ENCODE results near the gene ATP13A2. TPM values are rescaled to one million over a fixed set of nuclear protein-coding genes. Genes with fewer than 3 reads are reported as not detected.
"Not testable (repeated sequence)": the region's sequence is repeated elsewhere in the genome, so short reads cannot be mapped to it uniquely, and the experiment has no call there.

ATP13A2 gene
- total and polyA plus RNA-seq, 7 donors = 13.9 to 30.6 (median 22.6) TPM

GRCh38 chr1:16956775-16957174 is 55.0 kb downstream of the ATP13A2 start:
- no peak for TF ChIP-seq CTCF (IDR thresholded peaks at IDR 0.05)
- no peak overlapping the region for H3K4me3 ChIP-seq
- 91 to 96% (median 93%) methylated on average over 8 of the region's 8 CpGs for WGBS, 3 donors
- H3K9me3 ChIP-seq = no peaks in the 10 kb centered on the region
- H3K4me1 ChIP-seq = peaks cover 5% of the 10 kb centered on the region
- ATAC-seq (no peak), DNase-seq (no peak)
- H3K27ac ChIP-seq = no peak overlapping the region
- peaks cover 0 to 34% of the 10 kb centered on the region in 2 donors for H3K36me3 ChIP-seq (ENCODE audit: insufficient read depth in 1 of 2, low read depth in 1 of 2)
- H3K27me3 ChIP-seq (ENCODE audit: insufficient read depth in 3 of 3, low read length in 2 of 3) = no peaks in the 10 kb centered on the region
- intact Hi-C loops (cut with DNase I) = loop anchor here in 1 of 2 donors (10.0 kb wide), 1 partner anchor 278 kb away; no protein-coding TSS in a partner anchor

GRCh38 chr1:16955186-16955585 is 56.5 kb downstream of the ATP13A2 start:
- intact Hi-C loops (cut with DNase I) = loop anchor here in 1 of 2 donors (10.0 kb wide), 1 partner anchor 280 kb away; no protein-coding TSS in a partner anchor
- peaks cover 0 to 34% of the 10 kb centered on the region in 2 donors for H3K36me3 ChIP-seq (ENCODE audit: insufficient read depth in 1 of 2, low read depth in 1 of 2)
- no peaks in the 10 kb centered on the region for H3K9me3 ChIP-seq
- no peak for TF ChIP-seq CTCF (IDR thresholded peaks at IDR 0.05)
- DNase-seq (no peak), ATAC-seq (no peak)
- WGBS, 3 donors = 94 to 96% (median 96%) methylated on average over 20 to 25 of the region's 25 CpGs
- no peak overlapping the region for H3K4me3 ChIP-seq
- H3K4me1 ChIP-seq = peaks cover under 1% of the 10 kb centered on the region
- no peaks in the 10 kb centered on the region for H3K27me3 ChIP-seq (ENCODE audit: insufficient read depth in 3 of 3, low read length in 2 of 3)
- no peak overlapping the region for H3K27ac ChIP-seq

DNA sequence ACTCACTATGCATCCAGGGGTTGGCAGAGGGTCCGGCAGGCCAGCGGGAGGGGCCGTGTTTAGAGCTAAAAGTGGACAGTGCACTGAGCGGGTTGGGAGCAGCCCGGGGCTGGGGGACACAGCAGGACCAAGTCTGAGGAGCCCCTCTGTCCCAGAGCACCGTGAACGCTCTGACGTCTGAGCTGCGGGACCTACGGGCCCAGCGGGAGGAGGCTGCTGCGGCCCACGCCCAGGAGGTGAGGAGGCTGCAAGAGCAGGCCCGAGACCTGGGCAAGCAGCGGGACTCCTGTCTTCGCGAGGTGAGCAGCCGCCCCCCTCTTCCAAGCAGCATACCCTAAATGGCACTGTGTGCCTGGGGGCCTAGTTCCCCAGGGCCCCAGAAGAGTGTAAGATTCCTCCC is 57.1 kb downstream of the ATP13A2 start:
- Histone ChIP-seq H3K27me3 (ENCODE audit: insufficient read depth in 3 of 3, low read length in 2 of 3) (no peaks in the 10 kb centered on the region), H3K4me1 (no peaks in the 10 kb centered on the region), H3K36me3 (ENCODE audit: insufficient read depth in 1 of 2, low read depth in 1 of 2) (peaks cover 0 to 34% of the 10 kb centered on the region in 2 donors), H3K4me3 (no peak overlapping the region), H3K27ac (no peak overlapping the region), H3K9me3 (no peaks in the 10 kb centered on the region)
- ATAC-seq (no peak), DNase-seq (no peak)
- 95 to 96% (median 96%) methylated on average over 17 to 18 of the region's 18 CpGs for WGBS, 3 donors
- intact Hi-C loops (cut with DNase I) = loop anchor here in 1 of 2 donors (10.0 kb wide), 1 partner anchor 280 kb away; no protein-coding TSS in a partner anchor
- no peak for TF ChIP-seq CTCF (IDR thresholded peaks at IDR 0.05)

DNA sequence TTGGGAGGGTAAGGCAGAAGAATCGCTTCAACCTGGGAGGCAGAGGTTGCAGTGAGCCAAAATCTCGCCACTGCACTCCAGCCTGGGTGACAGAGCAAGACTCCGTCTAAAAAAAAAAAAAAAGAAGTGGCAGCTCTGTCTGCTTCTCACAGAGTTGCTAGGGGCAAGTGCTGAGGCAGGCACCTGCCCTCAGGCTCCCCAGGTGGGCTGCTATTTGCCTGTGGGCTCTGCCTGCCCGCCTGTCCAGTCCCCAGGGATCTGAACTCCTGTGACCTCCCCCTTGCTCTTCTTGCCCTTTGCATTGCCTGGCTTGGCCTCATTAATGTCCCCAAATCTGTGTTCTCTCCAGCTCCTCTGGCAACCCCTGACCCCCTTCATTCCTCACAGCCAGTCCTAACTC is 59.4 kb downstream of the ATP13A2 start:
- H3K27me3 ChIP-seq (ENCODE audit: insufficient read depth in 3 of 3, low read length in 2 of 3); H3K4me1 ChIP-seq; DNase-seq; H3K9me3 ChIP-seq; H3K4me3 ChIP-seq; ATAC-seq; H3K27ac ChIP-seq: not testable (repeated sequence)
- intact Hi-C loops (cut with DNase I) = loop anchor here in 1 of 2 donors (10.0 kb wide), 1 partner anchor 282 kb away; no protein-coding TSS in a partner anchor
- WGBS, 3 donors = 81 to 100% (median 92%) methylated on average over 4 of the region's 4 CpGs
- H3K36me3 ChIP-seq (ENCODE audit: insufficient read depth in 1 of 2, low read depth in 1 of 2) = peaks cover 0 to 41% of the 10 kb centered on the region in 2 donors

GRCh38 chr1:16949026-16949425 is 62.7 kb downstream of the ATP13A2 start:
- not testable (repeated sequence) for H3K27me3 ChIP-seq (ENCODE audit: insufficient read depth in 3 of 3, low read length in 2 of 3); H3K9me3 ChIP-seq; DNase-seq; H3K4me1 ChIP-seq; H3K4me3 ChIP-seq; ATAC-seq; H3K27ac ChIP-seq
- 46 to 55% (median 50%) methylated on average over 7 of the region's 7 CpGs for WGBS, 3 donors
- peaks cover 2 to 17% of the 10 kb centered on the region in 2 donors for H3K36me3 ChIP-seq (ENCODE audit: insufficient read depth in 1 of 2, low read depth in 1 of 2)
- intact Hi-C loops (cut with DNase I) = loop anchor here in 1 of 2 donors (2.0 kb wide), 1 partner anchor 26 kb away; no protein-coding TSS in a partner anchor

GRCh38 chr1:16948282-16948891 is 63.3 kb downstream of the ATP13A2 start:
- 81 to 87% (median 82%) methylated on average over 19 to 26 of the region's 26 CpGs for WGBS, 3 donors
- not testable (repeated sequence) for H3K27ac ChIP-seq; H3K27me3 ChIP-seq (ENCODE audit: insufficient read depth in 3 of 3, low read length in 2 of 3); H3K4me3 ChIP-seq; H3K4me1 ChIP-seq; H3K9me3 ChIP-seq
- H3K36me3 ChIP-seq (ENCODE audit: insufficient read depth in 1 of 2, low read depth in 1 of 2) = peaks cover 2 to 18% of the 10 kb centered on the region in 2 donors
- DNase-seq (peak in 1 of 2 donors; percentile 55), ATAC-seq (peak in 1 of 4 donors; percentile 13)
- intact Hi-C loops (cut with DNase I) = loop anchor here in 1 of 2 donors (2.0 kb wide), 1 partner anchor 26 kb away; no protein-coding TSS in a partner anchor

All from psoas muscle (tissue), 8 donors.